Gastroesophageal sphincter (tissue), 3 donors: ENCODE data around the gene CYP46A1.

Experiments used
- POLR2A ChIP-seq, 2 donors: fragments of 450-650 bp; IDR thresholded peaks; one replicate each; pipeline ENCODE4 v1.6.1; 2017; ENCODE audit warnings: antibody characterized with exemption in 2 of 2, mild to moderate bottlenecking in 2 of 2, moderate library complexity in 1 of 2
- TF ChIP-seq, protein P1 (sequence below), 4 experiments: fragments of 200-600 bp in 2 of 4; fragments of 450-650 bp in 2 of 4; sonication (generic) in 1 of 4; IDR thresholded peaks; one replicate each; pipeline ENCODE4 v1.5.1; 2017 to 2019; ENCODE audit warnings: antibody characterized with exemption in 4 of 4, mild to moderate bottlenecking in 2 of 4, moderate library complexity in 2 of 4

DNA sequence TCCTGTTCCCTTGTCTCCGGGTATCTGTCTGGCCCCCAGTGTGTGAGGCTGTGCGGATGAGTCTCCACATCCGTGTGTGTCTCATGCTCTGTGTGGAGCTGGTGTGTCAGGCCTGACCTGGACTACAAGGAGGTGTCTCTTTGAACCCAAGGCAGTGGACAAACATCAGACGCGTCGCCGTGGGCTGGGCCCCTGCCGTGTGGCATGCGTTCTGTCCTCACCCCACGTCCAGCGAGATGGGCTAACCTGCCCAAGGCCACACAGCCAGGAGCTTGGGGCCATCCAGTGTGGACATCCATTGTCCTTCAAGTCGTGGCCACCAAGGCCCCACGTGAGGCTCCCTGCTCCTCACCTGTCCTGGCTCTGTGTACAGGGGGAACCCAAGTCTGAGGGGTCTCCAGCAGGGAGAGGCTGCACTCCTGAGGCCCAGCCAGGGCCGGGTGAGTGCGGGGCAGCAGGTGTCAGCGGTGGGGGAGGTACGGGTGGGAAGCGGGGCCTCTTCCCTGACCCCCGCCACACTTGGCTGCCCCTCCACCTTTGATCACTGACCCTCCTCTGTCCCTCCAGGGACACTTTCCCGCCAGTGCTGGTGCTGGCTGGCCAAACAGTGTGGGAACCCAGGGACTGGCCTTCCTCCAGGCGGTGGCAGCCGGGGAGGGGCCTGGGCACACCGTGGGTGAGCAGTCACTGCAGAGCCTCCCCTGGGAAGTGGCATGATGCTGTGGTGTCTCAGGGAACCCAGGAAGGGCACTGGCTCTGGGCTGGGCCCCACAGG lies 48.5 kb downstream of the CYP46A1 start:
- no peak for TF ChIP-seq POLR2A (IDR thresholded peaks at IDR 0.05)
- TF ChIP-seq, protein P1, sequence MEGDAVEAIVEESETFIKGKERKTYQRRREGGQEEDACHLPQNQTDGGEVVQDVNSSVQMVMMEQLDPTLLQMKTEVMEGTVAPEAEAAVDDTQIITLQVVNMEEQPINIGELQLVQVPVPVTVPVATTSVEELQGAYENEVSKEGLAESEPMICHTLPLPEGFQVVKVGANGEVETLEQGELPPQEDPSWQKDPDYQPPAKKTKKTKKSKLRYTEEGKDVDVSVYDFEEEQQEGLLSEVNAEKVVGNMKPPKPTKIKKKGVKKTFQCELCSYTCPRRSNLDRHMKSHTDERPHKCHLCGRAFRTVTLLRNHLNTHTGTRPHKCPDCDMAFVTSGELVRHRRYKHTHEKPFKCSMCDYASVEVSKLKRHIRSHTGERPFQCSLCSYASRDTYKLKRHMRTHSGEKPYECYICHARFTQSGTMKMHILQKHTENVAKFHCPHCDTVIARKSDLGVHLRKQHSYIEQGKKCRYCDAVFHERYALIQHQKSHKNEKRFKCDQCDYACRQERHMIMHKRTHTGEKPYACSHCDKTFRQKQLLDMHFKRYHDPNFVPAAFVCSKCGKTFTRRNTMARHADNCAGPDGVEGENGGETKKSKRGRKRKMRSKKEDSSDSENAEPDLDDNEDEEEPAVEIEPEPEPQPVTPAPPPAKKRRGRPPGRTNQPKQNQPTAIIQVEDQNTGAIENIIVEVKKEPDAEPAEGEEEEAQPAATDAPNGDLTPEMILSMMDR (IDR thresholded peaks at IDR 0.05), result no peak
